HG02885 (cell line): Measurements from ENCODE around the gene OMP.

Experiments
- ATAC-seq: cut with Tn5 transposase; IDR thresholded peaks from one replicate; pipeline ENCODE4 v1.9.1; 2021; ENCODE audit warnings: mild to moderate bottlenecking; ENCODE audit not compliant: unreplicated experiment, poor library complexity

The OMP gene

DNA sequence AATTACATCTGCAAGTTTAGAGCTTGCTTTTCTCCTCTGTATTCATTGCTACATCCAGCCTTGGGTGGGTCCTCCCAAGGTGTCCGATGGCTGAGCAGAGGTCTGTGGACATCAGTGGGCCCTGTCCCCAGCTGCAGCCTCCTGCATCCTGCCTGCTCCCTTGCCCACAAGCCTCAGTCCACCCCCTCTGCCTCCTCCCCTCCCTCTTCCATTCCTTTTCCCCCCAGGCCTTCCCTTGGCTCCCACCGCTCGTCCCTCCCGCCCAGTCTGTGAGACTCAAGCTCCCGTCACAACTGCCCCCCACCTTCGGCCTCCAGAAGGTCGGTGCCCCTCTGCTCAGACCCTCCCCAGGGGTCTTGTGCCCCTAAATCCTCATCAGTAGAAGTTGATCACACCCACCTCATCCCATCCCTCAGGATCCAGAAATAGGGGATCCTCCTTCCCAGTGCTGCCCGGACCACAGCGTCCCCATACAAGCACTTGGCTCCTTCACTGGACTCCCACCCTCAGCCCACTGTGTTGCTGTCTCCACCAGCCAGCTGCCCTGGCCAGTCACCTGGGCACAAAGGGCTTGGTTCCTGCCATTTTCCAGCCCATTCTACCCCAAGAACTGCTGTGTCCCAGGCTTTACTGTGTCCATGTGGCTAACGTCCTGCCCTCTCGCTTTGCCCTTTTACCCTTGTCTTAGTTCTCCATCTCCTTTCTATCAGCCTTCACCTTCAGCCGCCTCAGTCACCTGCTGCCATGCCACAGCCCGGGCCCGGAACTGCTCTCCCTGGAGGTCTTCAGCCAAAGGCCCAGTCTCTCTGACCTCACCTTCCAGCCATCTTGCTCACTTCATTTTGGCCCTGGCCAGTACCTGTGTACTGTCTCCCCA lies 2.2 kb upstream of the OMP start:
- ATAC-seq = no peak

DNA sequence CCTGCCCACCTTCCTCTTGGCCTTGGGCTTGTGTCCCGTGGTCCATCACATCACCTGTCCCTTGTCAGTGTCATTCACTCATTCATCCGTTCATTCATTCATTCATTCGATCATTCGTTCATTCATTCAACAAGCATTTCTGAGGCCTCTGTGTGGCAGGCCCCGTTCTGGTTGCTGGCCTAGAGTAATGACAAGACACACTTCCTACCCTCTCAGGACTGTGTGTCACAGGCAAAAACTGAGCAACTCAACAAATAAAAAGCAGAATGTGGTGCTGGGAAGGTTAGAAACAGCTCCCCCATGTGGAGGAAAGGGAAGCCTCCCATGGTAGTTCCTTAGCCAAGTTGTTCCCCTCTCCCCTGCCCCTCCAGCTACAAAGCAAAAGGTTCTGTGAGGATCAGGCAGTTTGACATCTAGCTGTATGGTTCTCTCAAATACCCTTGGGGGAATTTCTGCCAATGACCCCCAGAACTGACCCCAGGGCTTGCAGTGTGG lies 1.6 kb upstream of the OMP start:
- ATAC-seq = no peak

- no peak for ATAC-seq
Observed at GRCh38 chr11:77103319-77103718, 679 bp downstream of the OMP start.

GRCh38 chr11:77104727-77105126 lies 2.1 kb downstream of the OMP start:
- no peak for ATAC-seq

- ATAC-seq = no peak
Observed at GRCh38 chr11:77106321-77106720, 3.7 kb downstream of the OMP start.

- no peak for ATAC-seq
Observed at GRCh38 chr11:77106759-77107158, 4.1 kb downstream of the OMP start.

DNA sequence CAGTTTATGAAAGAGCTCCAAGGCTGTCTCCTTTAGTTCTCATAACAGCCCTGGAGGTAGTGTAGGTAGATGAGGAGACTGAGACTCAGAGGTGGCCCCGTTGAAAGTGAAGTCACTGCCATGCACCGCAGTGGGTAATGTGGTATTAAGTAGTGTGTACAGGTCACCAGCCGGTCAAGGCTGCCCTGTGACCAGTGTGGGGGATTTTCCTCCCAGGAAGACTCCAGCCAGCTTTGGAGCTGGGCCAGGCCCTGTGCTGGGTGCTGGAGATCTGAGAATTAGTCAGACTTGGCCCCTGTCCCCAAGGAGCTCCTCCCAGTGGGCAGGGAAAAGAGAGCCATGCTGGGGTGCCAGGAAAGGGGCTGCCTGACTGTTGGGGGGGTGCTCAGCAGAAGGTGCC lies 5.3 kb downstream of the OMP start:
- no peak for ATAC-seq

GRCh38 chr11:77108436-77108835 lies 5.8 kb downstream of the OMP start:
- ATAC-seq = no peak

DNA sequence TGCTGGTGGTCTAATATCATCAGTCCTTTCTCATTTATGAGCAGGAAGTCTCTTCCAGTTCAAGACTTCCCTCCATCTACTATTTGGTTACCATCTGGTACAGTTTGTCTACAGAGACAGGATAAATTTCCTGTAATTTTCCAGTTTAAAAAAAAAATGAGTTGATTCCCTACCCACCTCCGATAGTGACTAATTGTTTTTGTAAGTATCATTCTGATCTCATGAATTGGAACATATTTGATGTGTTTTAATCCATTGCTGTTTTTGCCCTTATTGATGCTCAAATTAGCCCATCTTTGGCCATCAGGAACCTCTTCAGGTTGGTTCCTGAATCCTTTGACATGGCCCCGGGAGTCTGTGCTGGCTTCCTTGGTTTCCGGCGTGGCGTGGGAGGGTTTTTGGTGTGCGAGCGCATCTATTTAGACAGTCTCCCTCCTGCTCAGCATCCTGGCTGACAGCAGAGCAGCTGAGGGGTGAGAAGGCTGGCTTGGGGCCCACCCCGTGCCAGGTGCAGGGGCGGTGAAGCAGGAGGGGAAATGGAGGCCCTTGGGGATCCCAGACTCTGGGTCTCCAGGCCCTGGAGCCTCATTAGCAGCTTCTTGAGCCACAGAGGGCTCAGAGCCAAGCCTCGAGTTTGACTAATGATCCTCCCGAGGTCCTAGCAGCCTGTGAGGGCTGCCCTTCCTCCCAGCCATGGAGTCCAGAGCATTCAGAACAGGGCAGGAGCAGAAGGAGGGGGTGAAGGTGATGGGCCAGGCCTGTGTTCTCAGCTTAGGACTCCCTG lies 6.8 kb downstream of the OMP start:
- no peak for ATAC-seq

GRCh38 chr11:77110836-77111235 lies 8.2 kb downstream of the OMP start:
- no peak for ATAC-seq

- no peak for ATAC-seq
Observed at GRCh38 chr11:77111277-77111676, 8.6 kb downstream of the OMP start.

DNA sequence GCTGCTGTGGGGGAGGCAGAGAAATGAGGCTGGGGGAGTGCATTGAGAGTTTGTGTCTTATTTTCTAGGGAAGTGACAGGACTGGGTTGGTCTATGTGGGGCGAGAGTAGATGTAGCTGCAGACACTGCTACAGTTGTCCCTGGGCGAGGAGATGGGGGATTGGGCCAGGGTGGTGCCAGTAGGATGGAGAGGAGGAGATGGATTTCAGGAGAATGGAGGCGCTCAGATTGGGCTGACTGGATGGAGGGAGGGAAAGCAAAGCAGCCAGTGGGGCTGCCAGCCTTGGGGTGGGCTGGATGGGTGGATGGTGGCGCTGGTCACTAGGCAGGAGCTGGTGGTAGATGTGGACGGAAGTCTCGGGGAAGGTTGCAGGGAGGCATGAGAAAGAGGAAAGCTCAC lies 9.3 kb downstream of the OMP start:
- no peak for ATAC-seq

- no peak for ATAC-seq
Observed at GRCh38 chr11:77112641-77113381, 10.2 kb downstream of the OMP start.

- ATAC-seq = no peak
Observed at GRCh38 chr11:77113382-77114088, 10.9 kb downstream of the OMP start.

DNA sequence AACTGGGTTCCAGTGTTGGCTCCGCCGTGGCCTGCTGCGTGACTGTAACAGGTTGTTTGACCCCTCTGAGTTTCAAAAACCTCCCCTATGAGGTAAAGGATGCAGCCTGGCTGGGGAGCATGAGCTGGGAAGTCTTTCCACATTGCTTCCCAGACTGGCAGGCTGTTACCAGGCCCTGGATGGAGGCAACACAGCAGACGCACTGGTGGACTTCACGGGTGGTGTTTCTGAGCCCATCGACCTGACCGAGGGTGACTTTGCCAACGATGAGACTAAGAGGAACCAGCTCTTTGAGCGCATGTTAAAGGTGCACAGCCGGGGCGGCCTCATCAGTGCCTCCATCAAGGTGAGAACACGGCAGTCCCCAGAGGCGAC lies 11.4 kb downstream of the OMP start:
- no peak for ATAC-seq

- no peak for ATAC-seq
Observed at GRCh38 chr11:77115181-77115611, 12.6 kb downstream of the OMP start.

DNA sequence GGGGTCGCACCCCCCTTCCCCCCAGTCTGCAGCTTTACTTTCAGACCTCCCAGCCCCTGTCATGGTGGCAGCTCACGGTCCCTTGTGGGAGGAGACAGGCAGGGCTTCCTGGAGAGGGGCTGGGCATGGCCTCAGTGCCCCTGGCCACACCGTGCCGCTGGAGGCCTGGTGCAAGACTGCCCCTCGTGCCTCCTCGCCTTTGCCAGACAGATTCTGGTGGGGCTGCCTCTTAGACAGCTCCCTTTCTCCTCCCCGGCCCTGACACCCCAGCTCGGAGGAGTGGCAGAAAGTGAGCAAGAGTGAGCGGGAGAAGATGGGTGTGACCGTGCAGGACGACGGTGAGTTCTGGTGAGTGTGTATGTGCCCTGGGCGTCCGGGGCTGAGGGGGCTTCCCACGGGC lies 13.3 kb downstream of the OMP start:
- no peak for ATAC-seq

DNA sequence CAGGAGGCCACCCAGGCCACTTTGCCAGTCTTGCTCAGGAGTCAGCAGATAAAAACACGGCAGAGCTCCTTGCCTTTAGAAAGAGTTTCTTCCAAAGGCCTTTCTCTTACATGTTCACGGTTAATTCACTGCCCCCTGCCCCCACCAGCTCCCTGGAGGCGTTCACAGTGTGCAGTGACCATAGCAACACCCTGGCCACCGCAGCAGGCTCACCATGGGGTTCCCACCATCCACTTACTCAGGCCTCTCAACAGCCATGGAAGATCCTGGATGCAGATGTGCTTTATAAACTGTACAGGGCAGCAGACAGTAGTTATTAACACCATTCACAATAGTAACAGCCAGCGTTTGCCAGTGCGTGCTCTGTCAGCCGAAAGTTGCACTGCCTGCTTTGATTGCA lies 14.9 kb downstream of the OMP start:
- no peak for ATAC-seq

GRCh38 chr11:77118086-77118485 lies 15.4 kb downstream of the OMP start:
- no peak for ATAC-seq

- no peak for ATAC-seq
Observed at GRCh38 chr11:77118971-77119370, 16.3 kb downstream of the OMP start.
